Lower leg skin (tissue), 4 donors: ENCODE data around the gene VRK1. TPM values are rescaled to one million over a fixed set of nuclear protein-coding genes. Genes with fewer than 3 reads are reported as not detected.
"Not testable (repeated sequence)": the region's sequence is repeated elsewhere in the genome, so short reads cannot be mapped to it uniquely, and the experiment has no call there.

ENCODE experiments used
- DNase-seq, 2 donors: peaks; one replicate each; pipeline ENCODE4 v3.0.0-alpha.2; 2019; ENCODE audit warnings: low spot score in 2 of 2
- H3K4me3 ChIP-seq: fragments of 200-600 bp; sonication (generic); 2 replicates; pipeline ENCODE4 v1.5.1; 2017; ENCODE audit warnings: mild to moderate bottlenecking, low read depth; ENCODE audit not compliant: poor library complexity, severe bottlenecking
- POLR2A ChIP-seq, 2 donors: fragments of 450-650 bp; IDR thresholded peaks; one replicate each; pipeline ENCODE4 v1.6.1; 2016 to 2017; ENCODE audit warnings: antibody characterized with exemption in 2 of 2, mild to moderate bottlenecking in 1 of 2, moderate library complexity in 1 of 2
- WGBS, 2 donors: methylation state at CpG; one replicate each; pipeline ENCODE4 v1.1.5; 2018; 5-methylcytosine and 5-hydroxymethylcytosine counted together
- intact Hi-C: fragments of 100-400 bp; cut with DNase I; formaldehyde crosslinking; loops from one replicate; pipeline ENCODE4 v1.15.0; 2023; ENCODE audit warnings: low total_unique reads
- total RNA-seq, 4 donors: library from RNA; depleted of rRNA; stranded (reverse); fragments of >200 nt; gene quantifications; one replicate each; pipeline ENCODE4 v1.1.0, GENCODE V29; 2016
- TF ChIP-seq, protein P1 (sequence below), 3 donors: fragments of 450-650 bp; IDR thresholded peaks; one replicate each; pipeline ENCODE4 v1.5.1; 2016; ENCODE audit warnings: antibody characterized with exemption in 3 of 3, mild to moderate bottlenecking in 3 of 3, moderate library complexity in 2 of 3

VRK1 gene
- total RNA-seq, 4 donors from 2014 or later: 6.9 to 12.2 (median 8.9) TPM

DNA sequence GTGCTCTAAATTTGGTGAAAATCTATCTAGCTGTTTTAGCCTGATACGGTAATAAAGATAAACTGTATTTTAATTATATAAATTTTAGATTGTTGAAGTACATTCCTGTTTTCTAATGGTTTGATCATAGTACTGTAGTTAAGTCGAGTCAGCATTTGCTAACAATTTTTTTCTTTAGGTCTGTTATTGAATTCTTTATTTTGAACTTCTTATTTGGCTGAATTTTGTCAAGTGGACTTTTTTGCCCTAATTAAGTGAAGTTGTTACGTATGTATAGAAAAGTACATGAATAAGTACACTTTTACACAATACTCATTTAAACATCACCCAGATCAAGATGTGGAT is 66.8 kb downstream of the VRK1 start:
- intact Hi-C loops: no loop called here
- H3K4me3 ChIP-seq: no peak overlapping the region
- DNase-seq: no peak
- WGBS, 2 donors: 96 to 98% methylated on average over 3 of the region's 3 CpGs
- TF ChIP-seq, protein P1, sequence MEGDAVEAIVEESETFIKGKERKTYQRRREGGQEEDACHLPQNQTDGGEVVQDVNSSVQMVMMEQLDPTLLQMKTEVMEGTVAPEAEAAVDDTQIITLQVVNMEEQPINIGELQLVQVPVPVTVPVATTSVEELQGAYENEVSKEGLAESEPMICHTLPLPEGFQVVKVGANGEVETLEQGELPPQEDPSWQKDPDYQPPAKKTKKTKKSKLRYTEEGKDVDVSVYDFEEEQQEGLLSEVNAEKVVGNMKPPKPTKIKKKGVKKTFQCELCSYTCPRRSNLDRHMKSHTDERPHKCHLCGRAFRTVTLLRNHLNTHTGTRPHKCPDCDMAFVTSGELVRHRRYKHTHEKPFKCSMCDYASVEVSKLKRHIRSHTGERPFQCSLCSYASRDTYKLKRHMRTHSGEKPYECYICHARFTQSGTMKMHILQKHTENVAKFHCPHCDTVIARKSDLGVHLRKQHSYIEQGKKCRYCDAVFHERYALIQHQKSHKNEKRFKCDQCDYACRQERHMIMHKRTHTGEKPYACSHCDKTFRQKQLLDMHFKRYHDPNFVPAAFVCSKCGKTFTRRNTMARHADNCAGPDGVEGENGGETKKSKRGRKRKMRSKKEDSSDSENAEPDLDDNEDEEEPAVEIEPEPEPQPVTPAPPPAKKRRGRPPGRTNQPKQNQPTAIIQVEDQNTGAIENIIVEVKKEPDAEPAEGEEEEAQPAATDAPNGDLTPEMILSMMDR (IDR thresholded peaks at IDR 0.05): no peak
- TF ChIP-seq POLR2A (IDR thresholded peaks at IDR 0.05): no peak

GRCh38 chr14:96867634-96868033 is 70.5 kb downstream of the VRK1 start:
- intact Hi-C loops: no loop called here
- 68 to 78% methylated on average over 3 of the region's 3 CpGs for WGBS, 2 donors
- TF ChIP-seq, protein P1 (IDR thresholded peaks at IDR 0.05): no peak
- no peak for TF ChIP-seq POLR2A (IDR thresholded peaks at IDR 0.05)
- no peak for DNase-seq
- no peak overlapping the region for H3K4me3 ChIP-seq

GRCh38 chr14:96874127-96874526 is 76.9 kb downstream of the VRK1 start:
- intact Hi-C loops: no loop called here
- DNase-seq: no peak
- TF ChIP-seq POLR2A (IDR thresholded peaks at IDR 0.05): no peak
- TF ChIP-seq, protein P1 (IDR thresholded peaks at IDR 0.05): no peak
- H3K4me3 ChIP-seq: no peak overlapping the region
- 93 to 94% methylated on average over 4 of the region's 4 CpGs for WGBS, 2 donors

- H3K4me3 ChIP-seq: no peak overlapping the region
- TF ChIP-seq, protein P1 (IDR thresholded peaks at IDR 0.05): no peak
- TF ChIP-seq POLR2A (IDR thresholded peaks at IDR 0.05): no peak
- DNase-seq: no peak
- intact Hi-C loops: no loop called here
These were observed 79.6 kb downstream of the VRK1 start for GRCh38 chr14:96876747-96877146.

GRCh38 chr14:96881713-96882112 is 84.5 kb downstream of the VRK1 start:
- intact Hi-C loops: no loop called here
- 88 to 92% methylated on average over 3 of the region's 3 CpGs for WGBS, 2 donors
- no peak overlapping the region for H3K4me3 ChIP-seq
- no peak for DNase-seq
- TF ChIP-seq, protein P1 (IDR thresholded peaks at IDR 0.05): no peak
- no peak for TF ChIP-seq POLR2A (IDR thresholded peaks at IDR 0.05)

DNA sequence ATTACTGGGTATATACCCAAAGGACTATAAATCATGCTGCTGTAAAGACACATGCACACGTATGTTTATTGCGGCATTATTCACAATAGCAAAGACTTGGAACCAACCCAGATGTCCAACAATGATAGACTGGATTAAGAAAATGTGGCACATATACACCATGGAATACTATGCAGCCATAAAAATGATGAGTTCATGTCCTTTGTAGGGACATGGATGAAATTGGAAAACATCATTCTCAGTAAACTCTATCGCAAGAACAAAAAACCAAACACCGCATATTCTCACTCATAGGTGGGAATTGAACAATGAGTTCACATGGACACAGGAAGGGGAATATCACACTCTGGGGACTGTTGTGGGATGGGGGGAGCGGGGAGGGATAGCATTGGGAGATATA is 86.8 kb downstream of the VRK1 start:
- intact Hi-C loops, DNase-seq, H3K4me3 ChIP-seq: not testable (repeated sequence)
- 98 to 99% methylated on average over 5 of the region's 5 CpGs for WGBS, 2 donors
